ENCODE data around the gene UBE2E1.

DNA sequence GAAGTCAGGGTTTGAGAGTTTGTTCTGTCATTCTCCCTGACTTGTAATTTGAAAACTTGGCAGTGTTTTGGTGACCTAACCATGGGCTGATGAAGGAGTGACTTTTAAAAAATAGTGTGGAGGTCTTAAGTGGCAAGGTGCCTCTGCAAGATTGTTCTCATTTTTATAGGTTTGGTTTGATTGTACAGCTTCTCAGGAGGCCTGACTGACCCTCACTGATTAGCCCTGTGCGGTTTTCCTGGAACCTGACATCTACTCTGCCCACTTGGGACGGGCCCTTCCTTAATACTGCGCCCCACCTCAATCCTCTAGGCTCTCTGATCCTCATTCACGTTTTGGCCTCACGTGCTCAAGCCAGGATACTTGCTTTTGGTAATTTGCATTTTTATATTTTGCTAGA lies 2.8 kb downstream of the UBE2E1 start:
- TF ChIP-seq, protein P1, sequence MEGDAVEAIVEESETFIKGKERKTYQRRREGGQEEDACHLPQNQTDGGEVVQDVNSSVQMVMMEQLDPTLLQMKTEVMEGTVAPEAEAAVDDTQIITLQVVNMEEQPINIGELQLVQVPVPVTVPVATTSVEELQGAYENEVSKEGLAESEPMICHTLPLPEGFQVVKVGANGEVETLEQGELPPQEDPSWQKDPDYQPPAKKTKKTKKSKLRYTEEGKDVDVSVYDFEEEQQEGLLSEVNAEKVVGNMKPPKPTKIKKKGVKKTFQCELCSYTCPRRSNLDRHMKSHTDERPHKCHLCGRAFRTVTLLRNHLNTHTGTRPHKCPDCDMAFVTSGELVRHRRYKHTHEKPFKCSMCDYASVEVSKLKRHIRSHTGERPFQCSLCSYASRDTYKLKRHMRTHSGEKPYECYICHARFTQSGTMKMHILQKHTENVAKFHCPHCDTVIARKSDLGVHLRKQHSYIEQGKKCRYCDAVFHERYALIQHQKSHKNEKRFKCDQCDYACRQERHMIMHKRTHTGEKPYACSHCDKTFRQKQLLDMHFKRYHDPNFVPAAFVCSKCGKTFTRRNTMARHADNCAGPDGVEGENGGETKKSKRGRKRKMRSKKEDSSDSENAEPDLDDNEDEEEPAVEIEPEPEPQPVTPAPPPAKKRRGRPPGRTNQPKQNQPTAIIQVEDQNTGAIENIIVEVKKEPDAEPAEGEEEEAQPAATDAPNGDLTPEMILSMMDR (IDR thresholded peaks at IDR 0.05 in 8 of 11, conservative IDR thresholded peaks at IDR 0.05 in 3 of 11): no peak
- TF ChIP-seq POLR2AphosphoS5 (IDR thresholded peaks at IDR 0.05): no peak
